ENCODE measurements around the gene ZBTB16. TPM values are rescaled to one million over a fixed set of nuclear protein-coding genes. Genes with fewer than 3 reads are reported as not detected.

ZBTB16 gene
- polyA plus RNA-seq, 3 donors, result 1.3 to 2.7 (median 1.3) TPM

GRCh38 chr11:114152785-114153184 is 93.3 kb downstream of the ZBTB16 start:
- no peak for DNase-seq

GRCh38 chr11:114153224-114153623 is 93.7 kb downstream of the ZBTB16 start:
- no peak for DNase-seq

GRCh38 chr11:114154271-114155047 is 94.9 kb downstream of the ZBTB16 start:
- DNase-seq, result no peak

- DNase-seq, result no peak
Measured at GRCh38 chr11:114155116-114155515, 95.6 kb downstream of the ZBTB16 start.

GRCh38 chr11:114156131-114156581 is 96.6 kb downstream of the ZBTB16 start:
- DNase-seq, result no peak

- DNase-seq, result no peak
Measured at GRCh38 chr11:114156782-114157181, 97.3 kb downstream of the ZBTB16 start.

- no peak for DNase-seq
Measured at GRCh38 chr11:114157476-114158050, 98.1 kb downstream of the ZBTB16 start.

- DNase-seq, result no peak
Measured at GRCh38 chr11:114158421-114158820, 98.9 kb downstream of the ZBTB16 start.

GRCh38 chr11:114158886-114159285 is 99.4 kb downstream of the ZBTB16 start:
- no peak for DNase-seq

GRCh38 chr11:114159320-114159719 is 99.8 kb downstream of the ZBTB16 start:
- no peak for DNase-seq

- peak; percentile 97 for DNase-seq
Measured at GRCh38 chr11:114159802-114160632, 100.5 kb downstream of the ZBTB16 start.

GRCh38 chr11:114160894-114161293 is 101.4 kb downstream of the ZBTB16 start:
- no peak for DNase-seq

- no peak for DNase-seq
Measured at GRCh38 chr11:114161486-114162250, 102.2 kb downstream of the ZBTB16 start.

- peak; percentile 98 for DNase-seq
Measured at GRCh38 chr11:114162719-114163123, 103.2 kb downstream of the ZBTB16 start.

GRCh38 chr11:114163229-114163631 is 103.7 kb downstream of the ZBTB16 start:
- DNase-seq, result no peak

GRCh38 chr11:114163830-114164401 is 104.4 kb downstream of the ZBTB16 start:
- no peak for DNase-seq

- DNase-seq, result no peak
Measured at GRCh38 chr11:114164546-114164945, 105.0 kb downstream of the ZBTB16 start.

GRCh38 chr11:114165326-114166230 is 106.1 kb downstream of the ZBTB16 start:
- no peak for DNase-seq

- no peak for DNase-seq
Measured at GRCh38 chr11:114166362-114166761, 106.9 kb downstream of the ZBTB16 start.

- no peak for DNase-seq
Measured at GRCh38 chr11:114166897-114167323, 107.4 kb downstream of the ZBTB16 start.

Measured in renal pelvis (tissue), 4 donors.